GM12891 (cell line): ENCODE measurements around the gene CD300LD.

ENCODE experiments used
- PAX5 ChIP-seq: IDR thresholded peaks from 2 replicates; pipeline ENCODE4 v1.6.1; 2011; ENCODE audit warnings: low read length, moderate library complexity, mild to moderate bottlenecking; ENCODE audit not compliant: insufficient read depth, severe bottlenecking
- POLR2A ChIP-seq: IDR thresholded peaks from 2 replicates; pipeline ENCODE4 v1.6.1; 2011; ENCODE audit warnings: low read depth, low read length, control low read depth
- POLR2AphosphoS5 ChIP-seq: IDR thresholded peaks from 2 replicates; pipeline ENCODE4 v1.6.1; 2011; ENCODE audit warnings: low read depth, low read length, control low read depth
- POU2F2 ChIP-seq: IDR thresholded peaks from 2 replicates; pipeline ENCODE4 v1.6.1; 2011; ENCODE audit warnings: low read depth, mild to moderate bottlenecking, control low read depth, low read length, moderate library complexity
- SPI1 ChIP-seq: IDR thresholded peaks from 2 replicates; pipeline ENCODE4 v1.6.1; 2011; ENCODE audit warnings: low read depth, low read length, control low read depth
- TAF1 ChIP-seq: IDR thresholded peaks from 2 replicates; pipeline ENCODE4 v1.6.1; 2011; ENCODE audit warnings: low read depth, low read length, control low read depth

DNA sequence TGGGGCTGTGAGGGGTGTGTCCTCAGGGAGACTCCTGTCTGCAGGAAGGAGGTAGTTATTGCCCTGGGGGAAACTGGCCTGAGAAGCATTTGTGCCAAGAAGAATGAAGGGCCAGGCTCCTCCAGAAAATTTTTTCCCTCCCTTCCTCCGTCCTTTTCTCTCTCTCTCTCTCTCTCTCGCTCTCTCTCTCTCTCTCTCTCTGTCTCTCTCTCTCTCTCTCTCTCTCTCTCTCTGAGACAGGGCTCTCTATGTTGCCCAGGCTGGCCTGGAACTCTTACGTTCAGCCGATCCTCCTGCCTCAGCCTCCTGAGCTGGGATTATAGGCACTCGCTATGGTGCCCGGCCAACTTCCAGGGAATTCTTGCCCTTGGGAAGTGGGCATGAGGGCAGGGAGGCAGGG is 20.0 kb upstream of the CD300LD start:
- TF ChIP-seq POLR2A = no peak
- TF ChIP-seq POLR2AphosphoS5 = no peak
- no peak for TF ChIP-seq POU2F2
- TF ChIP-seq SPI1 = no peak
- no peak for TF ChIP-seq TAF1
- no peak for TF ChIP-seq PAX5
